Retina (tissue), 1 donor: ENCODE data around the gene DCANP1.
A peak's percentile ranks its signal among the peaks of the same experiment; 100 is the strongest.

Experiments
- DNase-seq: peaks from one replicate; pipeline ENCODE4 v3.0.0-alpha.2; 2016

The DCANP1 gene

GRCh38 chr5:135456238-135457099, 9.3 kb upstream of the DCANP1 start:
- DNase-seq, result no peak

- DNase-seq, result no peak
These were observed 8.7 kb upstream of the DCANP1 start for GRCh38 chr5:135455876-135456237.

GRCh38 chr5:135454946-135455345, 7.8 kb upstream of the DCANP1 start:
- no peak for DNase-seq

GRCh38 chr5:135453613-135454012, 6.5 kb upstream of the DCANP1 start:
- DNase-seq, result no peak

- no peak for DNase-seq
These were observed 5.3 kb upstream of the DCANP1 start, which contains the start of gene TIFAB for GRCh38 chr5:135452321-135453030. TSS of gene TIFAB (minus strand) at chr5:135452351. CDS start at chr5:135449939, 2,412 bp downstream.

- DNase-seq, result no peak
These were observed 4.6 kb upstream of the DCANP1 start for GRCh38 chr5:135451581-135452320.

- no peak for DNase-seq
These were observed 3.8 kb upstream of the DCANP1 start for GRCh38 chr5:135450952-135451351.

- no peak for DNase-seq
These were observed 3.2 kb upstream of the DCANP1 start for GRCh38 chr5:135450336-135450735.

- no peak for DNase-seq
These were observed 2.5 kb upstream of the DCANP1 start for GRCh38 chr5:135449644-135450043.

- no peak for DNase-seq
These were observed 1.8 kb upstream of the DCANP1 start for GRCh38 chr5:135448791-135449507.

- no peak for DNase-seq
These were observed 1.1 kb upstream of the DCANP1 start for GRCh38 chr5:135448071-135448739.

- no peak for DNase-seq
These were observed 533 bp downstream of the DCANP1 start for GRCh38 chr5:135446615-135447014.

- DNase-seq, result no peak
These were observed 942 bp downstream of the DCANP1 start for GRCh38 chr5:135446206-135446605.

GRCh38 chr5:135445306-135445985, 1.7 kb downstream of the DCANP1 start:
- DNase-seq, result no peak

- DNase-seq, result no peak
These were observed 2.3 kb downstream of the DCANP1 start for GRCh38 chr5:135444881-135445280.

- no peak for DNase-seq
These were observed 2.8 kb downstream of the DCANP1 start for GRCh38 chr5:135444360-135444759.

- peak; percentile 57 for DNase-seq
These were observed 3.8 kb downstream of the DCANP1 start for GRCh38 chr5:135443161-135443960.

- DNase-seq, result peak; percentile 52
These were observed 4.6 kb downstream of the DCANP1 start for GRCh38 chr5:135442431-135443160.

- DNase-seq, result no peak
These were observed 5.2 kb downstream of the DCANP1 start for GRCh38 chr5:135441919-135442318.

GRCh38 chr5:135441350-135441831, 5.8 kb downstream of the DCANP1 start:
- no peak for DNase-seq
